Measurements from ENCODE around the gene MYO9A.
"Not testable (repeated sequence)": the region's sequence is repeated elsewhere in the genome, so short reads cannot be mapped to it uniquely, and the experiment has no call there.

MYO9A gene

GRCh38 chr15:72021604-72022003 lies 96.3 kb downstream of the MYO9A start:
- Histone ChIP-seq H3K27me3 (ENCODE audit: control insufficient read depth, insufficient read depth, low read length) (no peaks in the 10 kb centered on the region), H3K4me2 (ENCODE audit: low read length) (no peak overlapping the region), H3K4me3 (ENCODE audit: low read length) (no peak overlapping the region), H3K4me1 (ENCODE audit: control insufficient read depth, insufficient read depth, low read length) (no peaks in the 10 kb centered on the region), H3K36me3 (ENCODE audit: insufficient read depth, low read length) (peaks cover 8% of the 10 kb centered on the region), H3K9ac (ENCODE audit: low read depth, low read length) (no peak overlapping the region), H3K9me3 (replicated peaks; ENCODE audit: low read length) (no peaks in the 10 kb centered on the region)

- no peak overlapping the region for H3K9ac ChIP-seq (ENCODE audit: low read depth, low read length)
- H3K4me2 ChIP-seq (ENCODE audit: low read length) = no peak overlapping the region
Measured at GRCh38 chr15:72020799-72021198, 97.2 kb downstream of the MYO9A start.

GRCh38 chr15:72014555-72014954 lies 103.4 kb downstream of the MYO9A start:
- H3K4me3 ChIP-seq (ENCODE audit: low read length); H3K36me3 ChIP-seq (ENCODE audit: insufficient read depth, low read length); H3K27me3 ChIP-seq (ENCODE audit: control insufficient read depth, insufficient read depth, low read length); H3K4me2 ChIP-seq (ENCODE audit: low read length); H3K9ac ChIP-seq (ENCODE audit: low read depth, low read length); H3K4me1 ChIP-seq (ENCODE audit: control insufficient read depth, insufficient read depth, low read length); H3K9me3 ChIP-seq (replicated peaks; ENCODE audit: low read length): not testable (repeated sequence)

More at GRCh38 chr15:72020799-72021198, 97.2 kb downstream of the MYO9A start:
- Histone ChIP-seq H3K36me3 (ENCODE audit: insufficient read depth, low read length) (peaks cover 10% of the 10 kb centered on the region), H3K27me3 (ENCODE audit: control insufficient read depth, insufficient read depth, low read length) (no peaks in the 10 kb centered on the region), H3K4me3 (ENCODE audit: low read length) (no peak overlapping the region), H3K4me1 (ENCODE audit: control insufficient read depth, insufficient read depth, low read length) (no peaks in the 10 kb centered on the region), H3K9me3 (replicated peaks; ENCODE audit: low read length) (no peaks in the 10 kb centered on the region)

DNA sequence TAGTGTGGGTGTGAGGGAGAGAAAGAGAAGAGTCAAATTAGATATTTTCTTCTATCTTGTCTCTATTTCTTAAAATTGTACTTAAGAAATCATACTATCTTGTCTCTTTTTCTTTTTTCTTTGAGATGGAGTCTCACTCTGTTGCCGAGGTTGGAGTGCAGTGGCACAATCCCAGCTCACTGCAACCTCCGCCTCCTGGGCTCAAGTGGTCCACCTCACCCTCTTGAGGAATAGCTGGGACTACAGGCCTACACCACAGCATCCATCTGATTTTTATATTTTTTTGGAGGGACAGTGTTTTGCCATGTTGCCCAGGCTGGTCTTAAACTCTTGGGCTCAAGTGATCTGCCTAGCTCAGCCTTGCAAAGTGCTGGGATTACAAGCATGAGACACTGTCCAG lies 104.2 kb downstream of the MYO9A start:
- peaks cover 8% of the 10 kb centered on the region for H3K4me1 ChIP-seq (ENCODE audit: control insufficient read depth, insufficient read depth, low read length)
- H3K36me3 ChIP-seq (ENCODE audit: insufficient read depth, low read length) = peaks cover 9% of the 10 kb centered on the region

GRCh38 chr15:72011302-72011942 lies 106.5 kb downstream of the MYO9A start:
- peaks cover 17% of the 10 kb centered on the region for H3K36me3 ChIP-seq (ENCODE audit: insufficient read depth, low read length)
- peaks cover 11% of the 10 kb centered on the region for H3K4me1 ChIP-seq (ENCODE audit: control insufficient read depth, insufficient read depth, low read length)
- H3K4me3 ChIP-seq (ENCODE audit: low read length) = no peak overlapping the region
- no peaks in the 10 kb centered on the region for H3K9me3 ChIP-seq (replicated peaks; ENCODE audit: low read length)
- H3K4me2 ChIP-seq (ENCODE audit: low read length) = no peak overlapping the region
- H3K27me3 ChIP-seq (ENCODE audit: control insufficient read depth, insufficient read depth, low read length) = no peaks in the 10 kb centered on the region
- H3K9ac ChIP-seq (ENCODE audit: low read depth, low read length) = no peak overlapping the region

More for the DNA sequence above, 104.2 kb downstream of the MYO9A start:
- Histone ChIP-seq H3K27me3 (ENCODE audit: control insufficient read depth, insufficient read depth, low read length) (no peaks in the 10 kb centered on the region), H3K9ac (ENCODE audit: low read depth, low read length) (no peak overlapping the region), H3K4me2 (ENCODE audit: low read length) (no peak overlapping the region), H3K4me3 (ENCODE audit: low read length) (no peak overlapping the region), H3K9me3 (replicated peaks; ENCODE audit: low read length) (no peaks in the 10 kb centered on the region)

DNA sequence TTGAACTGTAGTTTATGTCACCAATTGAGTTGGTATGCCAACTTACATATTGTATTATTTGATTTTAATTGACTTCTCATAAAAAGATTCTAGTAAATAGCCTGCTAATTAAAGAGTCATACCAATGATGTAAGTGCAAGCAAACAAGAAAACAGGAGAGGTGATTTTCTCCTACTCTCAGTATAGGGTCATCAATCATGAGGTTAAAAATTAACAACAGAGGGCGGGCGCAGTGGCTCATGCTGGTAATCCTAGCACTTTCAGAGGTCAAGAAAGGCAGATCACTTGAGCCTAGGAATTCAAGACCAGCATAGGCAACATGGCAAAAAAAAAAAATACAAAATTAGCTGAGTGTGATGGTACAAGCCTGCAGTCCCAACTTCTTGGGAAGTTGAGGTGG lies 108.7 kb downstream of the MYO9A start:
- H3K9me3 ChIP-seq (replicated peaks; ENCODE audit: low read length) = no peaks in the 10 kb centered on the region
- no peaks in the 10 kb centered on the region for H3K27me3 ChIP-seq (ENCODE audit: control insufficient read depth, insufficient read depth, low read length)
- no peak overlapping the region for H3K4me2 ChIP-seq (ENCODE audit: low read length)
- H3K4me1 ChIP-seq (ENCODE audit: control insufficient read depth, insufficient read depth, low read length) = peaks cover 11% of the 10 kb centered on the region
- H3K36me3 ChIP-seq (ENCODE audit: insufficient read depth, low read length) = peaks cover 23% of the 10 kb centered on the region
- H3K9ac ChIP-seq (ENCODE audit: low read depth, low read length) = no peak overlapping the region
- H3K4me3 ChIP-seq (ENCODE audit: low read length) = no peak overlapping the region

- Histone ChIP-seq H3K9me3 (replicated peaks; ENCODE audit: low read length) (no peaks in the 10 kb centered on the region), H3K9ac (ENCODE audit: low read depth, low read length) (no peak overlapping the region), H3K36me3 (ENCODE audit: insufficient read depth, low read length) (peaks cover 23% of the 10 kb centered on the region), H3K4me1 (ENCODE audit: control insufficient read depth, insufficient read depth, low read length) (peaks cover 11% of the 10 kb centered on the region), H3K27me3 (ENCODE audit: control insufficient read depth, insufficient read depth, low read length) (no peaks in the 10 kb centered on the region), H3K4me2 (ENCODE audit: low read length) (no peak overlapping the region), H3K4me3 (ENCODE audit: low read length) (no peak overlapping the region)
Measured at GRCh38 chr15:72006382-72006781, 111.6 kb downstream of the MYO9A start.

- no peak overlapping the region for H3K4me3 ChIP-seq (ENCODE audit: low read length)
- peaks cover 11% of the 10 kb centered on the region for H3K4me1 ChIP-seq (ENCODE audit: control insufficient read depth, insufficient read depth, low read length)
- H3K27me3 ChIP-seq (ENCODE audit: control insufficient read depth, insufficient read depth, low read length) = no peaks in the 10 kb centered on the region
- no peak overlapping the region for H3K4me2 ChIP-seq (ENCODE audit: low read length)
- peaks cover 23% of the 10 kb centered on the region for H3K36me3 ChIP-seq (ENCODE audit: insufficient read depth, low read length)
- H3K9ac ChIP-seq (ENCODE audit: low read depth, low read length) = no peak overlapping the region
- H3K9me3 ChIP-seq (replicated peaks; ENCODE audit: low read length) = no peaks in the 10 kb centered on the region
Measured at GRCh38 chr15:72005483-72005882, 112.5 kb downstream of the MYO9A start.

DNA sequence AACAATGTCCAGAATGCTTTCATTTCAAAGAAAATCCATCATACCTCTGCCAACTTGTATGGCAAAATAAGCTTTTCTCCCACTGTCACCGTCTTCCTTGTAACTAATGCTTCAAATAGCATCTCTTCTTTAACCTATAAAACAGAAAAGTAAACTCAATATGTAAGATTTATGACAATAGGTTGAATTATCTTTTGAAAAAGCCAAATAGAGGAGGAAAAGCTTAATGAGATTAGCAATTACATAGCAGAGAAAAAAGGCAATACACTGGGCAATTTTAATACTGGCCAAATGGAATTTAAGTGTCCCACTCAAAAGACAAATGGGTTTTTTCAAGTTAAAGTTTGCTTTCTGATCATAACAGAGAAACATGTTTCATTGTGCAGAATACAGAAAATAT lies 118.1 kb downstream of the MYO9A start:
- Histone ChIP-seq H3K4me3 (ENCODE audit: low read length) (no peak overlapping the region), H3K36me3 (ENCODE audit: insufficient read depth, low read length) (peaks cover 5% of the 10 kb centered on the region), H3K4me1 (ENCODE audit: control insufficient read depth, insufficient read depth, low read length) (no peaks in the 10 kb centered on the region), H3K9me3 (replicated peaks; ENCODE audit: low read length) (no peaks in the 10 kb centered on the region), H3K27me3 (ENCODE audit: control insufficient read depth, insufficient read depth, low read length) (no peaks in the 10 kb centered on the region), H3K4me2 (ENCODE audit: low read length) (no peak overlapping the region), H3K9ac (ENCODE audit: low read depth, low read length) (no peak overlapping the region)

DNA sequence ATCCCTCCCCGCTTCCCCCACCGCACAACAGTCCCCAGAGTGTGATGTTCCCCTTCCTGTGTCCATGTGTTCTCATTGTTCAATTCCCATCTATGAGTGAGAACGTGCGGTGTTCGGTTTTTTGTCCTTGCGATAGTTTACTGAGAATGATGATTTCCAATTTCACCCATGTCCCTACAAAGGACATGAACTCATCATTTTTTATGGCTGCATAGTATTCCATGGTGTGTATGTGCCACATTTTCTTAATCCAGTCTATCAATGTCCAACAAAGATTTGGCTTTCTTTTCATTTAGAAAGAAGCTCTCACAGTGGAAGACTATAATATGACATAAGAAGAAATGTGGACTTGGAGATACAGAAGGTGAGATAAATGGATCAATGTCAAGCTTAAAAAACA lies 119.2 kb downstream of the MYO9A start:
- H3K4me3 ChIP-seq (ENCODE audit: low read length); H3K27me3 ChIP-seq (ENCODE audit: control insufficient read depth, insufficient read depth, low read length); H3K36me3 ChIP-seq (ENCODE audit: insufficient read depth, low read length); H3K9ac ChIP-seq (ENCODE audit: low read depth, low read length); H3K4me1 ChIP-seq (ENCODE audit: control insufficient read depth, insufficient read depth, low read length); H3K9me3 ChIP-seq (replicated peaks; ENCODE audit: low read length); H3K4me2 ChIP-seq (ENCODE audit: low read length): not testable (repeated sequence)

DNA sequence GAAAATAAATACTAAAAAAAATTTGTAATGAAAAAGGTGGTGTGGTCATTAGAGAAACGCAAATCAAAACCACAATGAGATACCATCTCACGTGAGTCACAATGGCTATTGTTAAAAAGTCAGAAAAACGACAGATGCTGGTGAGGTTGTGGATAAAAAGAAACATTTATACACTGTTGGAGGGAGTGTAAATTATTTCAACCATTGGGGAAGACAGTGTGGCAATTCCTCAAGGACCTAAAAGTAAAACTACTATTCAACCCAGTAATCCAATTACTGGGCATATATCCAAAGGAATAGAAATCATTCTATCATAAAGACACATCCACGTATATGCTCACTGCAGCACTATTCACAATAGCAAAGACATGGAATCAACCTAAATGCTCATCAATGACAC lies 120.3 kb downstream of the MYO9A start:
- H3K9ac ChIP-seq (ENCODE audit: low read depth, low read length) = no peak overlapping the region
- no peaks in the 10 kb centered on the region for H3K9me3 ChIP-seq (replicated peaks; ENCODE audit: low read length)
- H3K4me3 ChIP-seq (ENCODE audit: low read length) = no peak overlapping the region
- no peaks in the 10 kb centered on the region for H3K4me1 ChIP-seq (ENCODE audit: control insufficient read depth, insufficient read depth, low read length)
- H3K27me3 ChIP-seq (ENCODE audit: control insufficient read depth, insufficient read depth, low read length) = no peaks in the 10 kb centered on the region
- H3K4me2 ChIP-seq (ENCODE audit: low read length) = no peak overlapping the region
- peaks cover 5% of the 10 kb centered on the region for H3K36me3 ChIP-seq (ENCODE audit: insufficient read depth, low read length)

DNA sequence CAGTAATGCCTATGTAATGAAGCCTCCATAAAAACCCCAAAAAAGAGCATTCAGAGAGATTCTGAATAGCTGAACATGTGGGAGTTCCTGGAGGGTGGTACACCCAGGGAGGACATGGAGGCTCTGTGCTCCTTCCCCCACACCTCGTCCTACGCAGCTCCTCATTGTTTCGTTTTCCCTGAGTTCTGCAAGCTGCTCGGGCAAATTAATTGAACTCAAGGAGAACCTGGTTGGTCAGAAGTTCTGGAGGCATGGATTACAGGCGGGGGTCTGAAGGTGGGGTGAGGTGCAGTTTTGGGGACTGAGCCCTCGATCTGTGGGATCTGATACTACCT lies 142.2 kb downstream of the MYO9A start:
- H3K36me3 ChIP-seq (ENCODE audit: insufficient read depth, low read length) = peaks cover 14% of the 10 kb centered on the region
- no peaks in the 10 kb centered on the region for H3K4me1 ChIP-seq (ENCODE audit: control insufficient read depth, insufficient read depth, low read length)
- no peak overlapping the region for H3K4me3 ChIP-seq (ENCODE audit: low read length)
- no peak overlapping the region for H3K9ac ChIP-seq (ENCODE audit: low read depth, low read length)
- H3K4me2 ChIP-seq (ENCODE audit: low read length) = no peak overlapping the region
- H3K27me3 ChIP-seq (ENCODE audit: control insufficient read depth, insufficient read depth, low read length) = no peaks in the 10 kb centered on the region
- H3K9me3 ChIP-seq (replicated peaks; ENCODE audit: low read length) = no peaks in the 10 kb centered on the region

All from skeletal muscle satellite cell (primary cell).